Hepatocyte (in vitro differentiated cells): Measurements from ENCODE around the gene SLC41A3. TPM values are rescaled to one million over a fixed set of nuclear protein-coding genes. Genes with fewer than 3 reads are reported as not detected.

Experiments
- DNase-seq: peaks from one replicate; pipeline ENCODE4 v3.0.0-alpha.2; 2016; ENCODE audit warnings: low spot score
- H2AFZ ChIP-seq: fragments of 200-600 bp; sonication (generic); 2 replicates; pipeline ENCODE4 v1.6.0; 2016; ENCODE audit warnings: antibody characterized with exemption, mild to moderate bottlenecking
- H3K27ac ChIP-seq: fragments of 200-600 bp; sonication (generic); 2 replicates; pipeline ENCODE4 v1.5.1; 2016; ENCODE audit warnings: mild to moderate bottlenecking
- H3K27me3 ChIP-seq: fragments of 200-600 bp; sonication (generic); 2 replicates; pipeline ENCODE4 v1.6.1; 2016
- H3K36me3 ChIP-seq: fragments of 200-600 bp; sonication (generic); replicated peaks from 2 replicates; pipeline ENCODE4 v1.5.1; 2016; ENCODE audit warnings: low read depth; ENCODE audit not compliant: insufficient read depth
- H3K4me1 ChIP-seq: fragments of 200-600 bp; sonication (generic); 2 replicates; pipeline ENCODE4 v1.5.1; 2016; ENCODE audit warnings: mild to moderate bottlenecking, moderate library complexity; ENCODE audit not compliant: insufficient read depth
- H3K4me2 ChIP-seq: fragments of 200-600 bp; sonication (generic); 2 replicates; pipeline ENCODE4 v1.6.0; 2016
- H3K4me3 ChIP-seq: fragments of 200-600 bp; sonication (generic); 2 replicates; pipeline ENCODE4 v1.5.1; 2016; ENCODE audit warnings: mild to moderate bottlenecking
- H3K79me2 ChIP-seq: fragments of 200-600 bp; sonication (generic); 2 replicates; pipeline ENCODE4 v1.6.0; 2017; ENCODE audit warnings: mild to moderate bottlenecking
- H3K9me2 ChIP-seq: fragments of 200-600 bp; sonication (generic); replicated peaks from 2 replicates; pipeline ENCODE4 v1.6.0; 2017; ENCODE audit warnings: mild to moderate bottlenecking; ENCODE audit not compliant: insufficient read depth
- H3K9me3 ChIP-seq: fragments of 200-600 bp; sonication (generic); 2 replicates; pipeline ENCODE4 v1.5.1; 2016; ENCODE audit warnings: low read depth, mild to moderate bottlenecking
- H4K20me1 ChIP-seq: fragments of 200-600 bp; sonication (generic); 2 replicates; pipeline ENCODE4 v1.6.0; 2016; ENCODE audit warnings: mild to moderate bottlenecking; ENCODE audit not compliant: insufficient read depth, poor library complexity, severe bottlenecking
- EZH2 ChIP-seq: fragments of 200-600 bp; sonication (generic); IDR thresholded peaks from 2 replicates; pipeline ENCODE4 v1.6.1; 2016; ENCODE audit warnings: antibody characterized with exemption, mild to moderate bottlenecking, borderline replicate concordance
- EZH2phosphoT487 ChIP-seq: fragments of 200-600 bp; sonication (generic); IDR thresholded peaks from one replicate; pipeline ENCODE4 v1.6.1; 2018; ENCODE audit warnings: antibody characterized with exemption, mild to moderate bottlenecking, low read depth, moderate library complexity; ENCODE audit not compliant: unreplicated experiment, severe bottlenecking
- WGBS: methylation state at CpG from one replicate; pipeline ENCODE4 v1.1.6; 2016; ENCODE audit warnings: low lambda C conversion rate; ENCODE audit errors: missing lambda C conversion rate; 5-methylcytosine and 5-hydroxymethylcytosine counted together
- polyA plus RNA-seq: library from polyadenylated mRNA; unstranded; fragments of >200 nt; fragmentation: Nextera tagmentation; extraction: Ambion mirVana; gene quantifications from 2 replicates; pipeline ENCODE4 v1.2.1, GENCODE V29; 2016
- total RNA-seq: library from RNA; depleted of rRNA; stranded (reverse); fragments of >200 nt; gene quantifications from 2 replicates; pipeline ENCODE4 v1.2.3, GENCODE V29; 2014
- TF ChIP-seq, protein P1 (sequence below): fragments of 200-600 bp; sonication (generic); IDR thresholded peaks from 2 replicates; pipeline ENCODE4 v1.5.1; 2016; ENCODE audit warnings: antibody characterized with exemption, mild to moderate bottlenecking; ENCODE audit not compliant: poor library complexity

The SLC41A3 gene
- total and polyA plus RNA-seq, 2 experiments from 2014 or later = 29.3 to 43.4 TPM

DNA sequence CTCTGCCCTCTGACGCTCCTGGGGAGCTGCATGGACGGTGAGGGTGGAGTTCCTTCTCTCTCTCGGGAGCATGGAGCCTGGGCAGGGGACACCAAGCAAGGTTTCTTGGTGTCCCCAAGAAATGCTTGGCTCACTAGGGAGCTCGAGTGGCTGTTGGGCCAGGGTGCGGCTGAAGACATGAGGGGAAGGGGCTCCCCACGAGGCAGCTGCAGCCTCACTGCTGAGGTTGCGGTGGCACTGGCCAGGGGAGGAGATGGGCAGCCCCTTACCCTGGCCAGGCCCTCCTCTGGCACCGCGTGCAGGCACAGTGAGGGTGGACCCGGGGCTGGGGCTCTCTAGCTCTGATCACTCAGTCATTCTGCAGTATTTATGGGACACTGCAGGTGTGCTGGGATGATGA is 43.5 kb upstream of the SLC41A3 start:
- Histone ChIP-seq H3K27ac (no peak overlapping the region), H3K27me3 (no peaks in the 10 kb centered on the region), H3K4me2 (no peak overlapping the region), H3K9me2 (no peaks in the 10 kb centered on the region), H3K36me3 (no peaks in the 10 kb centered on the region), H3K4me1 (no peaks in the 10 kb centered on the region), H3K4me3 (no peak overlapping the region), H3K79me2 (no peaks in the 10 kb centered on the region), H3K9me3 (no peaks in the 10 kb centered on the region), H4K20me1 (no peaks in the 10 kb centered on the region), H2AFZ (no peak overlapping the region)
- TF ChIP-seq EZH2 = no peak
- DNase-seq = no peak
- 84% methylated on average over 10 of the region's 10 CpGs for WGBS

DNA sequence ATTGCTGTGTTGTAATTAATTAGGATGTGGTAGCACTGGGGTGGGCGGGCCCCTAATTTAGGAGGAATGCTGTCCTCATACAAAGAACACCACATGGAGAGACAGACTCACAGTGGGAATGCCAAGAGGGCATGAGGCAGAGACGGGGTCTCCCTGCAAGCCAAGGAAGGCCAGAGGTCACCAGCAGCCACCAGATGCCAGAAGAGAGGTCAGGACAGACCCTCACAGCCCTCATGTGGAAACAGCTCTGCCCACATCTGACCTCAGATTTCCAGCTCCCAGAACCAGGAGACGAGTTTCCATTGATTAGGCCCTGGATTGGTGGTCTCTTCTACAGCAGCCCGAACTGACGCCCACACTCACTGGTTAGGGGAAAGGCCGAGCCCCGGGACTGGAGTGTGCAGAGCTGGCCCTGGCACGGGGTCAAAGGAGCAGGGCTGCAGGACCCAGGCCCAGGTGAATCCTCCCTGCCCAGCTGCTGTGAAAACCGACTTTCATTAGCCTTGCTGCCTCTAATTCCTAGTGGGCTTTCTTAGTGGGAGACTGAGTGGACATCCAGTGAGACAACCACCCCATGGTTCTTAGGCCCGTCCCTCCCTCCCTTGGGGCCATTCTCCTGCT is 43.0 kb upstream of the SLC41A3 start:
- no peaks in the 10 kb centered on the region for H4K20me1 ChIP-seq
- no peaks in the 10 kb centered on the region for H3K36me3 ChIP-seq
- H3K4me2 ChIP-seq = no peak overlapping the region
- DNase-seq = no peak
- H2AFZ ChIP-seq = no peak overlapping the region
- WGBS = 84% methylated on average over 10 of the region's 10 CpGs
- no peaks in the 10 kb centered on the region for H3K9me2 ChIP-seq
- no peak overlapping the region for H3K27ac ChIP-seq
- no peaks in the 10 kb centered on the region for H3K9me3 ChIP-seq
- H3K4me1 ChIP-seq = no peaks in the 10 kb centered on the region
- H3K27me3 ChIP-seq = no peaks in the 10 kb centered on the region
- no peak overlapping the region for H3K4me3 ChIP-seq
- no peaks in the 10 kb centered on the region for H3K79me2 ChIP-seq
- TF ChIP-seq, protein P1, sequence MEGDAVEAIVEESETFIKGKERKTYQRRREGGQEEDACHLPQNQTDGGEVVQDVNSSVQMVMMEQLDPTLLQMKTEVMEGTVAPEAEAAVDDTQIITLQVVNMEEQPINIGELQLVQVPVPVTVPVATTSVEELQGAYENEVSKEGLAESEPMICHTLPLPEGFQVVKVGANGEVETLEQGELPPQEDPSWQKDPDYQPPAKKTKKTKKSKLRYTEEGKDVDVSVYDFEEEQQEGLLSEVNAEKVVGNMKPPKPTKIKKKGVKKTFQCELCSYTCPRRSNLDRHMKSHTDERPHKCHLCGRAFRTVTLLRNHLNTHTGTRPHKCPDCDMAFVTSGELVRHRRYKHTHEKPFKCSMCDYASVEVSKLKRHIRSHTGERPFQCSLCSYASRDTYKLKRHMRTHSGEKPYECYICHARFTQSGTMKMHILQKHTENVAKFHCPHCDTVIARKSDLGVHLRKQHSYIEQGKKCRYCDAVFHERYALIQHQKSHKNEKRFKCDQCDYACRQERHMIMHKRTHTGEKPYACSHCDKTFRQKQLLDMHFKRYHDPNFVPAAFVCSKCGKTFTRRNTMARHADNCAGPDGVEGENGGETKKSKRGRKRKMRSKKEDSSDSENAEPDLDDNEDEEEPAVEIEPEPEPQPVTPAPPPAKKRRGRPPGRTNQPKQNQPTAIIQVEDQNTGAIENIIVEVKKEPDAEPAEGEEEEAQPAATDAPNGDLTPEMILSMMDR = no peak
- TF ChIP-seq EZH2 (no peak), EZH2phosphoT487 (no peak)

DNA sequence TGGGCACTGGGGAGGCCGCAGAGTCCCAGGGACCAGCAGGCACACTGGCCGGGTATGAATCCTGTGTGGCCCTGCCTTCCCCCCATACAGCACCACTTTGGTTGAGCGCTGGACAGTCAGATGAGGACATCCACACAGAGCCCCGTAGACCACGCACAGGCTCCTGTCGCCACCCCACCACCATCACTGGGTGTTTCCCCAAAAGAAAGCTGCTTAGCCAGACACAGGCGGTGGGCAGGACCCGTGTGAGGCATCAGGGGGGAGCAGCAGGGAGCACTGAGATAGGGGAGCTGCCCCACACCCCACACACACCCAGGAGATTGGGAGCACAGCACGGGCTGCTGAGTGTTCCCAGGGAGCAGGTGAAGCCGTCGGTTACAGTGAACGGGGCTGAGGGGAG is 42.4 kb upstream of the SLC41A3 start:
- no peaks in the 10 kb centered on the region for H3K27me3 ChIP-seq
- no peak overlapping the region for H3K4me3 ChIP-seq
- H3K79me2 ChIP-seq = no peaks in the 10 kb centered on the region
- H3K27ac ChIP-seq = no peak overlapping the region
- 93% methylated on average over 12 of the region's 12 CpGs for WGBS
- H3K9me2 ChIP-seq = no peaks in the 10 kb centered on the region
- H3K9me3 ChIP-seq = no peaks in the 10 kb centered on the region
- H3K36me3 ChIP-seq = no peaks in the 10 kb centered on the region
- no peak overlapping the region for H2AFZ ChIP-seq
- H3K4me2 ChIP-seq = no peak overlapping the region
- DNase-seq = no peak
- no peaks in the 10 kb centered on the region for H4K20me1 ChIP-seq
- H3K4me1 ChIP-seq = no peaks in the 10 kb centered on the region
- TF ChIP-seq, protein P1 = no peak
- no peak for TF ChIP-seq EZH2phosphoT487
- TF ChIP-seq EZH2 = no peak

DNA sequence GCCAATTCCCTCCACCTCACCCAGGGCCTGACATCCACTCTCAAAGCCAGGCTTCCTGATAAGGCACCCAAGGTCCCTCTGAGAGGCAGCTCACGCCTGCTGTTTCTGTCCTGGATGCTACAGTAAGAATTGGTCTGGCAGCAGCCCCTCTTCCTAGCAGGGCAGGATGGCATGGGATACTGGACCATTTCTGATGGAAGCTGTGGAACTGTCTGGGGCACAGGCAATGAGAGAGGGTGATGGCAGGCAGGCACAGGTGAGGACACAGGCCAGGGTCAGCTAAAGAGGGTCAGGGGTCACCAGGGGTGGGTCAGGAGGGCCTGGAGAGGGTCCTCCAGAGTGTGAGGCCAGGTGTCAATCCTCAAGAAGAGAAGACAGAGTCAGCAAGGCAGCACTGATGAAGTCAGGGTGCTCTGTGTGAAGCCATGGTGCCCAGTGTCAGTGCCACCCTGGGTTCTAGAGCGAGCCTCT is 41.9 kb upstream of the SLC41A3 start:
- Histone ChIP-seq H3K9me2 (no peaks in the 10 kb centered on the region), H3K4me3 (no peak overlapping the region), H4K20me1 (no peaks in the 10 kb centered on the region), H3K36me3 (no peaks in the 10 kb centered on the region), H3K9me3 (no peaks in the 10 kb centered on the region), H3K4me2 (no peak overlapping the region), H3K79me2 (no peaks in the 10 kb centered on the region), H2AFZ (no peak overlapping the region), H3K27me3 (no peaks in the 10 kb centered on the region), H3K27ac (no peak overlapping the region), H3K4me1 (no peaks in the 10 kb centered on the region)
- DNase-seq = no peak
- 66% methylated on average over 2 of the region's 2 CpGs for WGBS
- no peak for TF ChIP-seq EZH2
- TF ChIP-seq, protein P1 = no peak
- TF ChIP-seq EZH2phosphoT487 = no peak
